SHP77 (cell line): ENCODE data around the gene OPRL1.

Source experiments
- DNase-seq, 2 experiments: peaks; one replicate each; lab custom pipeline; 2025; lab: John Stamatoyannopoulos, UW

OPRL1 gene

DNA sequence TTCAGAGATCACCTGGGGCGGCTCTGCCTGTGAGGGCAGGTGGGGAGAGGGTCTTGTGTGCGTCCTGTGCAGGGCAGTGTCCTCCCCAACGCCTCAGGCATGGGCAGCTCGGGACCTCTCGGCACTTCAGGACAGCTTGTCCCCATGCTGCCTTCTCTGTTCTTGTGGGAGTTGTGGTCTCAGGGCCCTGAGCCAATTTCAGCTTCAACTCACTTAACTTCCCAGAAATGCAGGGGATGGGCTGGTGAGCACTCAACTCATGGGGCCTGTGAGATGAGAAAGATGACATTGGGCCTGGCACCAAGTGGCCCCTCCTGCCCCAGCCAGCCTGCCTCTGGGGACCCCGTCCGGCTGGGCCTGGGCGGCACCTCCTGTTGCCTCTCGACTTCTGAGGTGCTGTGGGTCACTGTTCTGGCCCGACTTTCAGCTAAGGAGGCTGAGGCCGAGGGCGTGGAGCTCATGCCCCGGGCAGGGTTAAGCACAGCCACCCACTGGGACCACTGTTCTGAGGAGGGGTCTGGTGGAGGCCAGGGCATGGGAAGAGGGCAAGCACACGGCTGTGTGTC lies 7.3 kb upstream of the OPRL1 start:
- no peak for DNase-seq

DNA sequence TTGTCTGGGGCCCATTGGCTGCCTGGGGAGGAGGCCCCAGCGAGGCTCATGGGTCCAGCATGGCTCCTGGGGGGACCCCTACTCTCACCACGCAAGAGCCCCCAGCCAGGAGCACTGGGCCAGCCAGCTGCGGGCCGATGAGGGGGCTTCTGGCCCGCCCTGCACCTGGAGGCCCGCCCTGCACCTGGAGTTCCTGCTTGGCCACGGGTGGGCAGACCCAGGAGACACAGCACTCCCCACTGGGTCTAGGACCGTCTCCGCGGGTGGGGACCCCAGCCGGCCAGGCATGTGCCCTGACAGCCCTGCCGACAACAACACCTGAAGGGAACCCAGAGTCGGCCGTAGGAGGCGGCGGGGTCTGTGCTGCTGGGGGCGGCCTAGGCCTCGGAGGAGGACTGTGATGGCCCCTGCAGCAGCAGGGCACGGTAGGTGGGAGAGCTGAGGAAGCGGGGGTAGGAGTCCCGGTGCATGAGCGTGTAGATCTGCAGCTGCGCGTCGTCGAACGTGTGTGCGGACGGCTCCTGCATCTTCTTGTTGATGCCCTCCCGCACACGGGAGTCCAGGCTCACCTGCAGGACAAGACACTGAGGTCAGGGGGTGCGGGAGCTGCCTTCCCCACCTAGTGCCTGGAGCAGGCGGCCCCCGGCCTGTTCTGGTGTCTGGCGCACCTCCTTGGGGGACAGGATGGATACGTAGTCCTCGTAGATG lies 6.3 kb upstream of the OPRL1 start:
- DNase-seq: no peak

DNA sequence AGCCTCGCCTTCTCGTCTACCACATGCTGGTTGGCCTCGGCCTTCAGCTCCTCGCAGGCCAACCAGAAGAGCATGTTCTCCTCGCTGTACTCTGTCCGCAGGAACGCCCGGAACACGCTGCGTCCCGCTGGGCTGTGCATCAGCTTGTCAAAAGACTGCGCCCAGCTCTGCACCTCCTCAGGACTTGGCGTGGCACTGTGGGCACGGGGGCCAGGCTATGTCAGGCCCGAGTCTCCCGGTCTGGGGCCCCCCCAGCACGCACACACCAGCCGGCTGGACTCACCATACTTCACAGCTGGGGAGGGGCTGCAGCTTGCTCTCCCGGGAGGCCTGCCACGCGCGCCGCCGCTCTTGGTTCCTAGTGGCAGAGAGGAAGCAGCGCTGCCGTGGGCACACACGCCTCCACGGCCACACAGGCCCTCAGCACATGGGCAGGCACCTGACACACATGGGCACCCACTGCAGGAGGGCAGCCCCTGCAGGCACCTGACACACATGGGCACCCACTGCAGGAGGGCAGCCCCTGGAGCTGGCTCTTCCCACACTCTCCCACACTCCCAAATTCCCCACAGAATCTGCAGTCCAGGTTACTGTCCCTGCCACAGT lies 5.6 kb upstream of the OPRL1 start:
- DNase-seq: no peak

DNA sequence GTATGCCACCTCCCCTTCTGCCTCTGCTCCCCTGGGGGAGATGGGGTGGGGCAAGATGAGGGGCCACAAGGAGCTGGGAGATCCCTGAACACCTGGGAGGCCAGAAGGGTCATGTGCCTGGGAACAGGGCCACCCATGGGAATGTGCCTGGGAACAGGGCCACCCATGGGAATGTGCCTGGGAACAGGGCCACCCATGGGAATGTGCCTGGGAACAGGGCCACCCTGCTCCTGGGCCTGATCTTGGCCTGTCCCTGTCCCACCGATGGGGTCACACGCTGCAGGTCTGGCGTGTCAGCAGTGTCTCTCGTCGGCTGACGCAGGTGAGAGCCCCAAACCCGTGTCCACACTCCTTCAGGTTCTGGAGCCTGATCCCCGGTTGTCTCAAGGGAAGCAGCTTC lies 4.9 kb upstream of the OPRL1 start:
- DNase-seq: no peak

DNA sequence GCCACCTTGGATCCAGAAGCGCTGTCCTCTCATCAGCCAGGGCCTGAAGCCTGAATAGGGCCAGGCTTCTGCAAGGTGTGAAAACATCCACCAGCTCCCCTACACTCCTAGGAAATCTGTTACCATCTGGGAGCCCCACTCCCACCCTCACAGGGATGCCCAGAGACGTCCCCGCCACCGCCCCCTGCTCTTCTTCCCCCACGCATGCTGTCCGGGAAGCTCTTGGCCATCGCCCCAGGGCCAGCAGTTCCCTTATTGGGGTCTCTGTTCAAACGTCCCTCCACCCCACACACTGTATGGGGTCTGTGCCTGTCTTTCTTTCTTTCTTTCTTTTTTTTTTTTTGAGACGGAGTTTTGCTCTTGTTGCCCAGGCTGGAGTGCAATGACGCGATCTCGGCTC lies 4.3 kb upstream of the OPRL1 start:
- no peak for DNase-seq

DNA sequence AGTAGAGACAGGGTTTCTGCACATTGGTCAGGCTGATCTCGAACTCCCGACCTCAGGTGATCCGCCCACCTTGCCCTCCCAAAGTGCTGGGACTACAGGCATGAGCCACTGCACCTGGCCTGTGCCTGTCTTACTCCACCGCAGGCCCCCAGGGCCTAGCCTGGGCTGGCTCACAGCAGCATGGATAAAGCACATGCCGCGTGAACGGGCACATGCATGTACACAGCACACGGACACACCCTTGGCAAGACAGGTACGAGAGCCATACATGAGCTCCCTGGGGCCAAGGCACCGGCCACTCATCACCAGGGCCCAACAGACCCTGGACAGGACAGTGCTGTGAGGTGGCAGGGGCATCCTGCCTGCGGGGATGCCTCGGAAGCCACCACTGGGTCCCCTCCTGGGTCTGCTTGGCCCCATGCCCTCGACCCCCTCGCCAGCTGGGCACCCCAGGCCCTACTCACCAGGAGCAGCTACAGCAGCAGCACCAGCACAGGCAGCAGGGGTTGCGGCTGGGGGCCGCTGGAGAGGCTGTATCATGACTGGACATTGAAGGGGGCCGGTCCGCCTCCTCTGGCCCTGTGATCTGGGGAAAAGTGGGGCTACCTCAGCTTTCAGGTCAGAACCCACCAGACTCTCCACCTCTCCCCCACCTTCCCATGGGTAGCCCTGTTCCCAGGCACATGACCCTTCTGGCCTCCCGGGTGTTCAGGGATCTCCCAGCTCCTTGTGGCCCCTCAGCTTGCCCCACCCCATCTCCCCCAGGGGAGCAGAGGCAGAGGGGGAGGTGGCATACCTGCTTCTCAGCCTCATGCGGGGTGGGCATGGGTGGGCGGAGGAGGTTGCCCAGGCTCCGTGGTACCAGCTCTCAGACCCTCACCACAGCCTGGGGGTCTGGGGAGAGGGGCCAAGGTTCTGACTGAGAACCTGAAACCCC lies 3.6 kb upstream of the OPRL1 start:
- DNase-seq: no peak

DNA sequence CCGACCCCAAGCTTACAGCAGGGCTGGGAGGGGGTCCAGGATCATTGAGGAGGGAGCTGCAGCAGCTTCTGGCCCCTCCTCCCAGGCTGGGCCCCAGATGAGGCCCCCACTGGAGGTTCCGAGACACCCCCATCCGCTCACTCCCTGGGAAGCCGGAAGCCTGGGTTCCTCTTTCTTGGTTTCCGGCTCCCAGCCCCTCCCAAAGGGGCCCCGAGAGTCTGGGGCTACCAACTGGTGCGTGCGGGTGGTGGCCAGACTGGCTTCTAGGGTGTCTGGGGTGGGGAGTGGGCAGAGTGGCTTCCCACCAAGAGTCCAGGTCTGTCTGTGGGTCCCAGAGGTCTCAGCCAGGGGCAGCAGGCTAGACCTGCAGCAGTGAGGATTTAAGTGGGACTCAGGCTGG lies 2.8 kb upstream of the OPRL1 start:
- DNase-seq: no peak

DNA sequence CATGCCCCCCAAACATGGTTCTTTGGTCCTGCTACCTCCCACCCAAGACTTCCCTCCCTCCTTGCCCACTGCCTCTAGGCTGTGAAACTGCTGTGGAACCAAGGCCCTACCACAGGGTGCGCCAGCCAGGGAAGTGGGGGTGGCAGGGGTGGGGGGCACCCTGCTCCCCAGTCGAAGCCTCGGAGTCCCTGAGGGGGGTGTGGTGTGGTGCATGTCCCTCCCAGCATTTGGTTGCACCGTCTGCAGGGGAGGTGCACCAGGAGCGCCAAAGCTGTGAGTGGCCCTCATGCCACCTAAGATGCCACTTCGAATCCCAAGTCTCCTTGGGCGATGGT lies 2.4 kb upstream of the OPRL1 start:
- no peak for DNase-seq

DNA sequence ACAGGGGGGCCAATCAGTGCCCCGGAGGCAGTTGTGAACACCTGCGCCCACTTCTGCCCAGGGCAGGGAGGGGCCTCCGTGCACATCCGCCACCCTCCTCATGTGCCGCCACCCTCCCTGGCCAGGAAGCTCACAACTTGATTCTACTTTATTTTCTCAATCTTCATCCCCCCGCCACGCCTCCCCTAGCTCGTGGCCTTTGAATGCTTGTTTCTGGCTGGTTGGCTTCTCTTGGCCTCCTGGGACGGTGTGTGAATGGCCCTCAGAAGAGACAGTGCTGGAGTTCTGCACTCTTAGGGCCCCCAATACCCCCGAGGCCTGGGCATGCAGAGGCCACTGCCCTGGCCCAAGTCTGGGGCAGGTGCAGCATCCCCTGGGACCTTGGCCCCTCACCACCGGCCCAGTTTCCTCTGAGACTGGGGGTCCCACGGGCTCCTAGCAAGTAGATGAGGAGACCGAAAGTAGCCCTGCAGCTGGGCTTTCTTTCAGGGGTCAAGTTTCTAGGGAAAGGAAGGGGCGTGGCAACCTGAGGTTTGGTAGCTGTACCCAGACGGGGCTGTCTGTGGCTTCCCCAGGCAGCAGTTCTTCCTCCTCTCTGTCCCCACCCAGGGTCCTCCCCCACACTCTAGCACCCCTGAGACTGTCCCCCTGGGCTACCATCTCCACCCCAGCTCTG lies 1.9 kb upstream of the OPRL1 start:
- DNase-seq: no peak

DNA sequence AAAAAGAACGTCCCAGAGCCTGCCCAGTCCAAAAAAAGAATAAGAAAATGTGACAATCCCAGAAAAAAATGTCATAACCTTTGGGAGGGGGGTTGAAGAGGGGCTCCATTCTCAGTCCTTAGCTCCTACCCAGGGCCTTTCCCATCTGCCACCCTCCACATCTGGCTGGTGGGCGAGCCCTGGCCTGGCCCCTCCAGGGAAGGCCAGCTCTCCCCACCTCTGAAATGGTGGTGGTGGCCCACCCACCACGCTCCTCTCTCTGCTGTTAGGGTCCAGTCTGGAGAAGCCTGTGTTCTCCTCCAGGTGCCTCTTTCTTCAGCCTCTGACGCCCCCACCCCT lies 979 bp upstream of the OPRL1 start:
- no peak for DNase-seq

DNA sequence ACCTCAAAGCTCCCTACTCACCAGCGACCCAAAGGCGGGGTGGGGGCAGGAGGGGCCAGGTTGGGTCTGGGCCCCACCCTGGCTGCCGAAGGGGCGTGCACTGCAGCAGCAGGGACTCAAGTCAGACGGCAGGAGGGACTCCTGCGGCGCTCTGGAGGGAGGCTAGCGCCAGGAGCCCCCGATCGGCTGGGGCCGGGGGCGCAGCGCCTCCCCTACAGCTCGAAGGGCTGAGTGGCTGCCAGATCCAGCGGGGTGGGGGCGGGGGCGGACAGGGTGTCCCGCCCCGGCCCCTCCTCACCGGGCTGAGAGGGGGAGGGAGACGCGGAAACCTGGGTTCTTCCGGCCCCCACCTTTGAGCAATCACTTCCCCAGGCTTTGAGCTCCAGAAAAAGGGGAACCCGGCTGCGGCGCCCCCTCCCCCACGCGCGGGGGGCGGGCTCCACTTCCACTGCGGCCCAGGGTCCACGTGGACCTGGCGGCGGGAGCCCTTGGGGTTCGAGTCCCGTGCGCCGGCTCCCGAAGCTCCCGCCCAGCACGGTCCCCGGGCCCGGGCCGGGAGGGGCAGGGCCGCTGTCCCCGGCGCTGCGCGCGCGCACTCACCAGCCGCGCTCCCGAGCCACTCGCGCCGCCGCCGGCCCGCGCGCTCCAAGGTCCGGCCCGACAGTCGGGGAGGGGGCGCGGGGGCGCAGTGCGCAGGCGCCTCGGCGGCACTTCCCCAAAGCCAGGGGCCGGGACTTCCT lies 439 bp upstream of the OPRL1 start, which contains the start of gene RGS19:
Gene RGS19 (minus strand): TSS at position 246 of the 740 bp plus-strand sequence. CDS start 2,632 bp downstream, outside the sequence.
- DNase-seq: peak; percentile 39 to 85

DNA sequence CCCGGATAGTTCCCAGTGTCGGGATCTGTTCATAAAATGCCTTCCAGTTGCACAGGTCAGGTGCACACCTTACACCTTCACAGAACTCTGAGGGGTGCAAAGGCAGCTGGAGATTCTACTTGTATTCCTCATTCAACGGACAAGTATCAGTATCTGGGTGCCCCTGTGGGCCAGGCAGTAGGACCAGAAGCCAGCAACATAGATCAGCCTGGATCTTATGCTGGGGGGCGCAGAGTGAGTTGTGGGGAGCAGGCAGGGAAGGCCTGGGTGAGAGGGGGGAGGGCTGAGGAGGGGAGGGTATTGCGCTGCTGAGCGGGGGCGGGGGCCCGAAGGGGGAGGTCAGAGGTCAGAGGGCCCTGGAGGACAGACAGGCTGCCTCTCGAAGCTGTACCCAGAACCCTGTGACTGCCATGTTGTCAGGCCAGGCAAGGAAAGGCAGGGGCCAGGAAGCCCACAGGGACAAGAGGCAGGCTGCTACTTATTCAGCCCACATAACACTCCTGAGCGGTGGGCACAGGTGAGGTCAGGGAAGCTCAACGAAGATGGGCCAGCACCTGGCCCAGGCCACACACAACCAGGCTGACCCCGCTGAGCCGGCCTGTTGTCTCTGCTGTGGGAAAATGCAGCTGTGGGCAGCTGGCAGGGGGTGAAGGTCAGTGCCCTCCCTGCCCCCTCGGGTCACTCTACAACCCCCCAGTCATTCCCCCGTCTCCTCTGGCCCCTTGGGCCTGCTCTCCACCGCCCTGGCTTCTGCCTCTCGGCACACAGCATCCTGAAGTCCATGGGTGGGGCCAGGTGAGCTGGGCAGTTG lies 1.1 kb downstream of the OPRL1 start:
- no peak for DNase-seq

DNA sequence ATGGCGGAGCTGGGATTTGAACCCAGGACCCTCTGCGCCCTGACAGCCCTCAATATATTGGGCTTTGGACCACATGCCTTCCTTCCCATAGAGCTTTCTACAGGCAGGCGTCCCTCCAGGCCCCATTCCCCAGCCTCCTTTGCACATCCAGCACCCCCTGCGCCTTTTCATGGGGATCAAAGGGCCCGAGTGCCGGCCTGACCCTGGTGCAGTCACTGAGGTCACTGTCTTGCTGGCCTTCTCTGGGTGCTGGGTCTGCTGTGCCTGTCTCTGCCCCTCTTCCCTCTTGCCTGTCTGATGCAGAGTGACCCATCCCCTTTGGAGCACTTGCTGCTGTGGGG lies 1.7 kb downstream of the OPRL1 start:
- DNase-seq: no peak

DNA sequence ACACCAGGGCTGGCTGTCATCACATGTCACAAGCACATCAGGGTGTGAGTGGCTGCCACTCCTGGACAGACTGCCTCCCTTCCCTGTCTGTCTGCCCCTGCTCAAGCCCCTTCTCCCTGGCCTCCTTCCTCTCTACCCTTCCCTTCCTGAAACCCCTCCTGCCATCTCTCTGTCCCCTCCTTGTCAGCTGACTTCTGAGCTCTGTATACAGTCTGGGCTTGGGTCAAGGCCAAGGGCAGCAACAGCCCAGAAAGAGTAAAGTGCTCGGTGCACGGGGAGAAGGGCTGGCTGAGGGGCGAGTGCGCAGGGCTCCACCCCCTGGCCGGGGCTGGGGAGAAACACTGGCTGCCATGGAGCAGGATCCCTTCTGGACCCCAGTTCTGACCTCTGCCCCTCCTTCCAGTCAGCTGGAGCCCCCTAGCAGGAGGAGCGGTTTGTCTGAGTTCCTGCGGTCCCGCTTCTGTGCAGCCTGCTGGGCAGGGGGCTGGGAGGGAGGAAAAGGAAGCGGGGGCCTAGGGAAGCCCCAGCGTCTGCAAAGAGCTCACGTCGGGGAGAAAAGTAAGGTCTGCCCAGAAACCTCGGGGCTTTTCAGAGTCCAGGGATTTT lies 2.3 kb downstream of the OPRL1 start:
- no peak for DNase-seq

DNA sequence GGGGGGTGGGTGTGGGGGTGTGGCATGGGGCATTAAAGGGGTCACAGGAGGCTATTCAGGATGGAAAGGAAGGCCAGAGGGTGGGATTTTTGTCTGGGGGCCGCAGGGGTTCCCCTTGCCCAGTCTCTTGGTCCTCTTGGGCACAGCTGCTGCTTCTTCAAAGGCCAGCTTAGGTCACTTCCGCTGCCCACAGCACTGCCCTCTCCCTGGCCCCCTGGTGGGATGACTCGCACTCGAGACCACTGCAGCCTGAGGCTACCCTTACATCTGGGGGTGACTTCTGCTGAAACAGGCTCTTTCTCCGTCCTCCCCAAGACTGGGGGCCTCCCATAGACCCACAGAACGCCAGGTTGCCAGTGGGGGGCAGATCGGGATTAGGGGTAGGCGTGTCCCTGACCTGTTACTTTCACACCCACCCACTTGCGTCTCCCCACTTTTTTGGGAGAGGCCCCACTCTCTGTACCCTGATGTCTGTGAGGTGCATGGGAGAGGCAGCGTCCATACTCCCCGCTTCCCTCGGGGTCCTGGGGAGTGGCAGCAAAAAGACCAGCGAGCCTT lies 3.0 kb downstream of the OPRL1 start:
- DNase-seq: no peak

DNA sequence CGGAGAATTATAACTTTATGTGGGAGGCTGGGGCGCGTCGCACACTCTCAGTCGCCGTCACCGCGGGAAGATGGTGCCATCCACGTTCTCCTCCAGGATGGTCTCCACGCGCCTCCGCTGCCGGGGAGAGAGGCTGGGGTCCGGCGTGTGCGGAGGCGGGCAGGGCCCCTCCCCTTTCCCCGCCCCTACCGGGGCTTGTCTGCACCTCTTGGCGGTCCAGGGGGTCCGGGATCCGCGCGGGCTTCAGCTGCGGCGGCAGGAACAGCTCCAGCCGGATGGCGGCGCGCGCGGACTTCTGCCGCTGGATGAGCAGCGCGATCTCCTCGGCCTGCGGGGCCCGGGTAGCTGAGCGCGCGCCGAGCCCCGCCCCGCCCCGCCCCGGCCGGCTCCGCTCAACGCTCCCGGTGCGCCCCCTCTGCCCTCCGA lies 3.5 kb downstream of the OPRL1 start:
- DNase-seq: peak; percentile 85 to 95

DNA sequence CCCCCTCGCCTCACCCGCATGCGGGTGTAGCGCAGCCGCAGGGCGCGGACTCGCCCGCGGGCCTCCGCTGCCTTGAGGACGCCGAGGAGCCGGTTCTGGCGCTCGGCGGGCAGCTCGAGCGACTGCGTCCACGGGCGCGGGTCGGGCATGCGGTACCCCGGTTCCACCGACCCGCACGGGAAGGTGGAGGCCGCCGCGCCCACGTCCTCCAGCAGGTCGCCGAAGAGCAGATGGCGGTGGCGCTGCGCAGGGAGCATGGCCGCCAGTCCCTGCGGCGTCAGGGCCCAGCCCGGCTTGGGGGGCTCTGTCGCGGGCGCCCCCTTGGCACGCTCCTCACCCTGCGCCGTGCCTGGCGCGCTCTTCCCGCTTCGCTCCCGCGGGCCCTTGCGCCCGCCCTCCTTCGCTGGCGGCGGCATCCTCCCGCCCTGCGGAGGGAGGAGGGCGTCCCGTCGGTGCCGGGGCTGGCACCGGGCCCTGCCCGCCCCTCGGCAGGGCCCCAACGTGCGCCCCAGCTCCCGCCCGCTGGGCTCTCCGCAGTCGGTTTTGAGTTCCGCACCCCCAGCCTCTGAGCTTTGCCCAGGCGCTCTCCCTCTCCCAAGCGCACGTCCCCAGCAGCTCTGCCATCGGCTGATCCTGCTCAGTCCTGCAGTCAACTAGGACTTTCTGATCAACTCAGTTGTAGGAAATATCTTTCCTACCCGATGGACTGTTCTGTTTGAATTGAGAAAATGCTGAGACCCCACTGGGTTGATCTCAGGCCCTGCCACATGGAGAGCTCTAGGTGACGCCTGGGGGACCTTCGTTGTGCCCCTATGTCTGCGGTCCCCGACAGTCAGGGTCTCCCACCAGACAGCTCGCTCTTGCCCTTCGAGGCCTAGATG lies 4.2 kb downstream of the OPRL1 start, which contains the start of gene LKAAEAR1:
Gene LKAAEAR1 (minus strand): TSS at position 595 of the 881 bp plus-strand sequence. CDS start 179 bp downstream, at position 416.
- DNase-seq: no peak

DNA sequence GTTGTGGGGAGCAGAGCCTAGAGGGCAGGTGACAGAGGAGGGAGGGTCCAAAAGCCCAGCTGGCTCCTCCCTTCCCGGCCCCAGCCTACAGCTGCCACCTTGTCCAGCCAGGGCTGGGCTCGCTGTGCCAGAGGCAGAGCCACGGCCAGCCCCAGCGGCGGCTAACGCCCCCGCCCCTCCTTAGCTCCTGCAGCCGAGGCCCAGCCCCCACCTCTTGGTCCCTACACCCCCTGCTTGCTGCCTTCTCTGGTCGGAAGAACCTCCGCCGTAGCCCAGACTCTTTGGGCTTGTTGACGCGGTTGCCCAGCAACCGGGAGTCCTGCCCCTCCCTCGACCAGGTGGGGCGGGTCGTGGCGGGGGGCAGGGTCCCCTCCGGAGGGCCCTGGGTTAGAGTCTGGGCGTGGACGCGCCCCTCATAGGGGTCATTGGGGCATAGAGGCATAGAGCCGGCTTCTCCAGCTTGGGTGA lies 4.8 kb downstream of the OPRL1 start:
- peak in 1 of 2 experiments; percentile 52 for DNase-seq

DNA sequence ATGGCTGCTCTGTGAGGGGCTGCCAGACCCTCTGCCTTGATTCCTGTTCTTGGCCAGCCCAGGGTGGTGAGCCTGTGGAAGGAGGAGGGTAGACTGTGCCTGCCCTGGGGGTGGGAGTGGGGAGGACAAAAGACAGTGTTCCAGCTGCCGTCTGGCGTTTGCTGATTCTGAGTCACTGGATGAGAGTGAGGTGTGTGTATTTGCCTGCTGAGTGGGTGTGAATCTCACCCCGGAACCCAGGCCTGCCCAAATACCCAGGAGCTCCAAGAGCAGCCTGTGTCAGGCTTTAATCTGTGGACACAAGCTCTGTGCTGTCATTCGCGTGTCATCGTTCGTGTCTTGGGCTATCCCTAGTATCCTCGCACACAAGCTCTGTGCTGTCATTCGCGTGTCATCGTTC lies 6.9 kb downstream of the OPRL1 start:
- DNase-seq: no peak
